ENCODE results near the gene LCN10. TPM values are rescaled to one million over a fixed set of nuclear protein-coding genes. Genes with fewer than 3 reads are reported as not detected.

The LCN10 gene
- total and polyA plus RNA-seq, 9 of the 15 experiments (the other 6 are each of a cell fraction or from before 2014, with no cell fraction given), result 0.10 to 0.21 (median 0.14) TPM; not detected in 6

GRCh38 chr9:136722969-136723356 lies 19.8 kb downstream of the LCN10 start:
- Histone ChIP-seq H3K79me2 (ENCODE audit: control insufficient read depth, insufficient read depth, low read length) (peaks cover 45% of the 10 kb centered on the region), H3K27me3 (ENCODE audit: control insufficient read depth in 2 of 2, insufficient read depth in 2 of 2, low read length in 2 of 2) (no peaks in the 10 kb centered on the region), H3K9me3 (replicated peaks; ENCODE audit: control insufficient read depth, insufficient read depth, low read depth, low read length) (no peaks in the 10 kb centered on the region), H3K9ac (ENCODE audit: insufficient read depth in 1 of 2, low read depth in 2 of 2, low read length in 2 of 2) (peak overlapping the region in 1 of 2 experiments; percentile 82; a peak in 2 of 4 replicates), H3K27ac (ENCODE audit: extremely low read depth, low read depth, low read length) (no peak overlapping the region), H2AFZ (ENCODE audit: low read depth, low read length) (no peak overlapping the region), H3K4me1 (replicated peaks in 1 of 2; ENCODE audit: control insufficient read depth in 2 of 2, insufficient read depth in 2 of 2, low read length in 2 of 2) (peaks cover 15 to 85% of the 10 kb centered on the region in 2 experiments; a peak in 4 of 5 replicates), H3K4me2 (ENCODE audit: insufficient read depth, low read length) (no peak overlapping the region), H3K4me3 (no peak overlapping the region), H3K36me3 (ENCODE audit: control insufficient read depth, insufficient read depth, low read length) (peaks cover 66% of the 10 kb centered on the region), H3K9me1 (ENCODE audit: control insufficient read depth, insufficient read depth, low read length) (no peaks in the 10 kb centered on the region), H4K20me1 (replicated peaks; ENCODE audit: control insufficient read depth, insufficient read depth, low read length) (peaks cover 53% of the 10 kb centered on the region)
- WGBS (ENCODE audit: insufficient coverage, low coverage, missing lambda C conversion rate), result 77% methylated on average over 24 of the region's 24 CpGs
- FAIRE-seq (no peak), DNase-seq (ENCODE audit: extremely low read depth in 1 of 4, low spot score in 3 of 4) (no peak), ATAC-seq (no peak; the same call in 2 of the 3 replicates)
- in situ Hi-C loops (cut with MboI) (no loop called here), intact Hi-C loops (cut with micrococcal nuclease) (no loop called here)
- BruUV-seq (replicated peaks), result no TSS peak
- CTCF ChIA-PET (ENCODE audit: low intra/inter-chr PET ratio), result no interaction called here
- POLR2A ChIA-PET, result interaction anchor here (0.6 to 1.7 kb wide), 8 partner anchors 8 to 76 kb away, joined by 3 to 9 read pairs (median 4); partner anchors contain the start of gene DIPK1B
- TF ChIP-seq L3MBTL2 (IDR thresholded peaks at IDR 0.05), result no peak
- 0 out of 2 replicates have a peak, but pooled peaks have one; percentile 42 for TF ChIP-seq POLR2A (conservative IDR thresholded peaks at IDR 0.05)
- no peak for TF ChIP-seq MGA (IDR thresholded peaks at IDR 0.05)
- TF ChIP-seq ZNF668 (CRISPR knock-in tag; IDR thresholded peaks at IDR 0.05), result no peak
- TF ChIP-seq ZFX (CRISPR knock-in tag; IDR thresholded peaks at IDR 0.05), result 0 out of 2 replicates have a peak, but pooled peaks have one; percentile 32
- TF ChIP-seq ZBTB33 (CRISPR knock-in tag; IDR thresholded peaks at IDR 0.05), result peak; percentile 99
